ENCODE measurements around the gene PTAR1.
"Not testable (repeated sequence)": the region's sequence is repeated elsewhere in the genome, so short reads cannot be mapped to it uniquely, and the experiment has no call there.

Gene PTAR1, protein sequence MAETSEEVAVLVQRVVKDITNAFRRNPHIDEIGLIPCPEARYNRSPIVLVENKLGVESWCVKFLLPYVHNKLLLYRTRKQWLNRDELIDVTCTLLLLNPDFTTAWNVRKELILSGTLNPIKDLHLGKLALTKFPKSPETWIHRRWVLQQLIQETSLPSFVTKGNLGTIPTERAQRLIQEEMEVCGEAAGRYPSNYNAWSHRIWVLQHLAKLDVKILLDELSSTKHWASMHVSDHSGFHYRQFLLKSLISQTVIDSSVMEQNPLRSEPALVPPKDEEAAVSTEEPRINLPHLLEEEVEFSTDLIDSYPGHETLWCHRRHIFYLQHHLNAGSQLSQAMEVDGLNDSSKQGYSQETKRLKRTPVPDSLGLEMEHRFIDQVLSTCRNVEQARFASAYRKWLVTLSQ

GRCh38 chr9:69759421-69760277 lies at the start of gene PTAR1:
Gene PTAR1 (minus strand): TSS chr9:69760011. CDS start chr9:69759938, 73 bp downstream.
- DNase-seq: peak; percentile 92

DNA sequence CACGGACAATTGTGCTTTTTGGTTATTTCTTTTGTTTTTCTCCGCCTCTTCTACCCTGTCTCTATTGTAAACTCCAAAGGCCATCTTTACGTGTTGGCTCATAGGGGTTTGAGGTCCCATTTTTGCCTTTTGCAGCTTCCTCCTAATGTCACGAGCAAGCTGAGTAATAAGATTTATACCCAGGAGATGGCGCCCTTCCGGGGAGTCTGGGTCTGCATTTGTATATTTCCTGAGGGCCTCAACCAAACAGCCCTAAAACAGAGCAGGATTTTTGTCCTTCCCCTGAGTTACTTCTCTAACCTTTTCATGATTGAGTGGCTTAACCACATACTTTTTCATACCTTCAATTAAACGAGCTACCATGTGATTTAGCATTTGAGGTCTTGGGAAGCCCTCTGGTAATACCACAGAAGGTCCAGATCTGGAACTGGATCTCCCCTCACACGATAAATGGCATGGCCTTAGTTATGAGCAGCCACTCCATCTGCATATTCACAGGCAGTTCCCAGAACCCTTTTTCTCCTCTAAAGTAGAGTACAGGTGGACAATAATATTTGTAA lies 49.6 kb upstream of the PTAR1 start:
- DNase-seq: no peak

- no peak for DNase-seq
Observed at GRCh38 chr9:69806627-69807026, 46.8 kb upstream of the PTAR1 start.

DNA sequence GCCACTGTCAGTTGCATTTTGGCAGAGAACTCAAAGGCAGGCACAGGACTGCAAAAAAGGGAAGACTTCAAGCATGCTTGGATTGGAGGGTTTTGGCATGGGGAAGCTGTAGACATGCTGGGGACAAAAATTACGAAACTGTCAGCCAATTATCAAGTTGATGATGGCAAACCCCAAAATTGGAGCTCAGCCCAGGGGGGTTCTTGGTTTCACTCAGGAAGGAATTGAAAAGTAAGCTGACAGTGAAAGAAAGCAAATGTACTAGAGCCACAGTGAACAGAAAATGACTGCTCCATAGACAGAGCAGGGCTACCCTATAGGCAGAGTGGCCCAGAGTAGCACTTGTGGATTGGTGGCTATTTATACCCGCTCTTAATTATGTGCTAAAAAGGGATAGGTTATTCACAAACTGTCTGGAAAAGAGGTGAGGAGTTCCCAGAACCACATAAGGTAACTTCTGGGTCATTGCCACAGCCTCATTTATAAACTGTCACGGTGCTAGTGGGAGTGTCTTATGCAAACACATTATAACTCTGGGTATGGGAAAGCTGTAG lies 46.2 kb upstream of the PTAR1 start:
- DNase-seq: no peak

DNA sequence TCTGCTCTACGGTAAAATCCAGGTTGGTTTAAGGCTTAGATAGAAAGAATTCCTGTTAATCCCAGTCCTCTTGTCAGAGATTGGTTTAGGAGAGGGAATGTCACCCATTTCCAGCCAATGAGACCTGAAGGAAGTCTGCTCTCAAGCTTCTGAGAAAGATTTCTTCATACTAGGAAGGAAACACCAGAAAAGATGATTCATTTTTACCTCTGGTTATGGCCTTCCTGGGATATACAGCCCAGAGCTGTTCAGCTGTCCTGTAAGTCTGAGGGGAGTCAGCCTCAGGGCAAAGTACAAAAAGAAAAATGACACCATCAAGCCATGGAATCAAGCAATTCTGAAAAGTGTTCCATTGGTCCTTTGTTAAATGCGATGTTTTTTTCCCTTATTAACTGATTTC lies 42.2 kb upstream of the PTAR1 start:
- DNase-seq: no peak

- DNase-seq: not testable (repeated sequence)
Observed at GRCh38 chr9:69800027-69800426, 40.2 kb upstream of the PTAR1 start.

- not testable (repeated sequence) for DNase-seq
Observed at GRCh38 chr9:69799521-69799920, 39.7 kb upstream of the PTAR1 start.

DNA sequence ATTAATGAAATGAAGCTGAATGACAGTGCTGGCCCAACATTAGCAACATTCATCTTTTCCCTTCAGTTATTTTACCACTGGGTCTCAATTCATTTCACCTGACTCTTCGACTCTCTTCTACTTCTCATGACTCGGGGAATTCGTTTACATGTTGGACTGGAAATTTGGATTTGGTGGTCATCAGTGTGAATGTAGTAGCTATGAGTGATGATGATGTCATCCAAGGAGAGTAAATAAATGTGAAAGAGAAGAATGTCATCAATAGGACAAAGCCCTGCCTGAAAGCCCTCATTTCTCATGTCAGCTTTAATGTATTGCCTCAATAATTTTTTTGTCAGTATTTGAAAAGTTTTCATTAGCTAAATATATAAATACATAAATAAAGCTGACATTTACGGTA lies 38.9 kb upstream of the PTAR1 start:
- DNase-seq: no peak

GRCh38 chr9:69797675-69798074 lies 37.9 kb upstream of the PTAR1 start:
- DNase-seq: no peak

GRCh38 chr9:69794356-69794755 lies 34.5 kb upstream of the PTAR1 start:
- DNase-seq: no peak

- no peak for DNase-seq
Observed at GRCh38 chr9:69785757-69786156, 25.9 kb upstream of the PTAR1 start.

DNA sequence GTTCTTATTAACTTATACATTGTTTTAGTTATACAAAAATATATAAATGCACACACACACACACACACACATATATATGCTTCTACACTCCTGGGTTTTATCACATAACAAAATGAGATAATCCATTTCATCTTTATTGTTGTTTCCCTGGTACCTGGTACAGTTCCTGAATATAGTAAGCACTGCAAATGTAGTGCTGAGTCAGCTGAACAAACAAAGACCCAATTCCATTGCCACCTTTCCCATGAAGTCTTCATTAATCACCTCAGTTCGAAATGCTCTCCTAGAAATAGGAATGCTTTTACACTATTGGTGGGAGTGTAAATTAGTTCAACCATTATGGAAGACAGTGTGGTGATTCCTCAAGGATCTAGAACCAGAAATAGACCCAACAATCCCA lies 13.4 kb upstream of the PTAR1 start:
- no peak for DNase-seq

DNA sequence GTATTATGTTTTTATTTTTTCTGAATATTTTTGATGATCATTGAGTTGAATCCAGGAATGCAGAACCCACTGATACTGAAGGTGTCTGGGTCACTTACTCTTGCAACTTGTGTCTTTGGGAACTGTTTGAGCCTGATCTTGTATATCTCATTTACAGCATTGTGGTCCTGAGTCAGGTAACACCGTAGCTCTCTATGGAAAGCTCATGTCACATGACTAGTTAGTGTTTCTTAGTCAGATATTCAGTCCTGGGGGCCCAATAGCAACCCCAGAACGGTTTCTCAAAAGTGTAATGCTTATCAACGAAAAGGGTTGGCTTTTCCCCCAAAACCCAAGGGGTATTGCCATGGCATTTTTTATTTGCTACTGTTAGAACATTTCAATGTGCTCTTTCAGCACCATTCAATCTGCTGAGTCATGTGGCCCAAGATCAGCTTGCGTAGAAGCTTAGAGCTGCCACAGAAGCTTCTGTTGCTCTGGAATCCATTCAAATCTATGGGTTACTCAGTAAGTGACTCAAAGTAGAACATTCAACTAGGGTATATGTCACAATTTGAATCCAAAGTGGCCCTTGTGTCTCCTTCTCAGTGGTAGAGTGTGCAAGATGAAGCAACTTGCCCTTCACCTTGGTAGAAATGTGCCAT lies 12.1 kb upstream of the PTAR1 start:
- no peak for DNase-seq

- DNase-seq: no peak
Observed at GRCh38 chr9:69768716-69769115, 8.9 kb upstream of the PTAR1 start.

DNA sequence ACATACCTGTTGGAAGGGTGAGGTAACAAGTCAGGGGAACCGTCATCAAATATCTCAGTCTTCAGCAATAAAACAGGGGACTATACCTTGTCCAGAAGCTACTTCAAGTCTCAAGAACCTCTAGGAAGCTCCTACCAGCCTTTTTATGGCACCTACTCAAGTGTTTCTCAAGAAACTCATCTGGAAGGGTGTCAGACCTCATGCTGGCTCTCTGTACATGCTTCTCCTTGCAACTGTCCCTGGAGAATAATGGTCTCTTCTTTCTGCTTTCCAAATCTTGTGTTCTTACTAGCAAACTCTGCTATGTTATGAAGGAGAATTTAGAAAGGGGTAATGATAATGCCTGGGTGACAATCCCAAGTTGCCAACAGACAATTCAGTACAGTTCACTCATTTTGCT lies 8.3 kb upstream of the PTAR1 start:
- no peak for DNase-seq

- not testable (repeated sequence) for DNase-seq
Observed at GRCh38 chr9:69763862-69764261, 4.1 kb upstream of the PTAR1 start.

- no peak for DNase-seq
Observed at GRCh38 chr9:69762527-69762926, 2.7 kb upstream of the PTAR1 start.

DNA sequence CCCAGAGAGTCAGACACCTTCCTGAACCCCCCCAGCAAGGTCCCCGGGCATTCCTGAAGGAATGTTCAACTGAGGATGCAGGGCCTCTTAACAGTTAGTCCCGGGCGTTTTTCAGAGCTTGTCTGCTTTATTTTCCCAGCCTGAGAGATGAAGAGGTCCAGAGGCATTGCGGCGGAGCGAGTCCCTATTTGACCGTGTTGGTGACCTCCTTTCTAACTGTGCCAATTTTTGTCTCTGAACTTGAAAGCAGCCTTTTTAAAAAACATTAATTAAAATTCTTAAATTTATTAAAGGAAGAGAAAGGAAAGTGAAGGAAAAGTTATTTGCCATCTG lies 433 bp upstream of the PTAR1 start:
- DNase-seq: no peak

DNA sequence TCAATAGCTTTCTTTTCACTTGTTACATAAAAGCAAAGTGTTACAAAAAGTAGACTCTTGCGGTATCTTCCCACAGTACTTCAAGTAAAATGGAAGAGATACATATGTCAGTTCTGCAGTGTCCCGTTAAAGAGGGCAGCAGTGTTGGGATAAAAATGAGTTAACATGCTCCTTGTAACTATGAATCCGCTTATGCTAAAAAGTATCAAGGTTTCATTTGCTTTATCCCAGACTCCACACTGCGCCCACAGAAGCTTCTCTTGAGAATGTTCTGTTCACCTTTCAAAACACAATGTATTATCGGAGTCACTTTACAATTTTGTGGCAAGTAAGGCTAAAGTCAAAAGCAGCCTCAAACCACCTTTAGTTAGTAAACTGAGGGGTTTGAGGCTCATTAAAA lies 790 bp downstream of the PTAR1 start:
- DNase-seq: no peak

GRCh38 chr9:69757996-69758675 lies 1.7 kb downstream of the PTAR1 start:
- no peak for DNase-seq

GRCh38 chr9:69755205-69755604 lies 4.6 kb downstream of the PTAR1 start:
- no peak for DNase-seq

- DNase-seq: no peak
Observed at GRCh38 chr9:69753830-69754229, 6.0 kb downstream of the PTAR1 start.

DNA sequence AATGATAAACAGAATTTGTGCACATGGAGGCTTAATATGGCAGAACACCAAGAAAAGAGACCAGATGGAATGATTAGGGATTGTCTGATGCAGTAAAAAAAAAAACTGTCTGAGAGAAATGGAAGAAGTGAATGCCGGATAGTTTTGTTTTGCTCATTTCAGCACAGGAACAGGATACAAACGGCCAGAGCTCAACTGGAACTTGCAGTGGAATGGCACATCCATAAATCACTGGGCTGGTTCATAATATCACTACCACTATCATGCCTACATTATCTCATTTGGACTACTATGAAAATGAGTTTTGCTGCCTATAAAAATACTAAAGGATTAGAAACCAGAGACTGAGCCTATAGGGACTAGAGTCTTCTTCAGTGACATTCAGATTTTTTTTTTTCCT lies 9.7 kb downstream of the PTAR1 start:
- no peak for DNase-seq
